Ramos (cell line): ENCODE measurements around the gene LRRC63.
"Not testable (repeated sequence)": the region's sequence is repeated elsewhere in the genome, so short reads cannot be mapped to it uniquely, and the experiment has no call there.

Experiments
- in situ Hi-C: fragments of 300-500 bp; cut with MboI; formaldehyde crosslinking; loops from one replicate; pipeline ENCODE4 v1.14.3; 2022; ENCODE audit warnings: low sequenced_read_pairs; ENCODE audit not compliant: unreplicated experiment

The LRRC63 gene

GRCh38 chr13:46220234-46220633, 8.5 kb downstream of the LRRC63 start:
- in situ Hi-C loops = not testable (repeated sequence)

GRCh38 chr13:46229251-46229650, 17.5 kb downstream of the LRRC63 start:
- in situ Hi-C loops = no loop called here

GRCh38 chr13:46232281-46232680, 20.6 kb downstream of the LRRC63 start:
- in situ Hi-C loops = no loop called here

GRCh38 chr13:46235286-46235685, 23.6 kb downstream of the LRRC63 start:
- in situ Hi-C loops = no loop called here

GRCh38 chr13:46265292-46265691, 53.6 kb downstream of the LRRC63 start:
- in situ Hi-C loops = no loop called here

- in situ Hi-C loops = no loop called here
Observed at GRCh38 chr13:46267166-46267565, 55.4 kb downstream of the LRRC63 start.

- in situ Hi-C loops = no loop called here
Observed at GRCh38 chr13:46270416-46270815, 58.7 kb downstream of the LRRC63 start.

- in situ Hi-C loops = no loop called here
Observed at GRCh38 chr13:46274094-46274698, 62.5 kb downstream of the LRRC63 start.

GRCh38 chr13:46278474-46278873, 66.7 kb downstream of the LRRC63 start:
- in situ Hi-C loops = no loop called here

GRCh38 chr13:46281779-46282178, 70.1 kb downstream of the LRRC63 start:
- in situ Hi-C loops = no loop called here

GRCh38 chr13:46283912-46284824, 72.4 kb downstream of the LRRC63 start:
- in situ Hi-C loops = not testable (repeated sequence)

- in situ Hi-C loops = no loop called here
Observed at GRCh38 chr13:46286972-46287371, 75.2 kb downstream of the LRRC63 start.

GRCh38 chr13:46288570-46289259, 77.0 kb downstream of the LRRC63 start:
- in situ Hi-C loops = no loop called here

GRCh38 chr13:46289260-46289955, 77.7 kb downstream of the LRRC63 start:
- in situ Hi-C loops = no loop called here

- in situ Hi-C loops = no loop called here
Observed at GRCh38 chr13:46290434-46290833, 78.7 kb downstream of the LRRC63 start.

- in situ Hi-C loops = no loop called here
Observed at GRCh38 chr13:46293436-46293835, 81.7 kb downstream of the LRRC63 start.

GRCh38 chr13:46295491-46296114, 83.9 kb downstream of the LRRC63 start:
- in situ Hi-C loops = no loop called here

GRCh38 chr13:46296115-46296822, 84.5 kb downstream of the LRRC63 start:
- in situ Hi-C loops = no loop called here

- in situ Hi-C loops = no loop called here
Observed at GRCh38 chr13:46296921-46297320, 85.2 kb downstream of the LRRC63 start.
